ENCODE results near the gene ORC4.

ORC4 gene

GRCh38 chr2:147927053-147927588 is 93.4 kb downstream of the ORC4 start:
- no peak for DNase-seq

GRCh38 chr2:147925886-147926285 is 94.7 kb downstream of the ORC4 start:
- DNase-seq = no peak

- DNase-seq = no peak
These were observed 95.9 kb downstream of the ORC4 start for GRCh38 chr2:147924647-147925046.

GRCh38 chr2:147923846-147924245 is 96.7 kb downstream of the ORC4 start:
- DNase-seq = no peak

- DNase-seq = no peak
These were observed 103.4 kb downstream of the ORC4 start for GRCh38 chr2:147917161-147917560.

GRCh38 chr2:147916723-147917122 is 103.8 kb downstream of the ORC4 start:
- DNase-seq = no peak

GRCh38 chr2:147916067-147916466 is 104.5 kb downstream of the ORC4 start:
- no peak for DNase-seq

GRCh38 chr2:147913701-147914480 is 106.6 kb downstream of the ORC4 start:
- no peak for DNase-seq

- peak; percentile 43 for DNase-seq
These were observed 109.5 kb downstream of the ORC4 start for GRCh38 chr2:147910990-147911473.

- no peak for DNase-seq
These were observed 111.4 kb downstream of the ORC4 start for GRCh38 chr2:147909178-147909577.

GRCh38 chr2:147904051-147904450 is 116.5 kb downstream of the ORC4 start:
- DNase-seq = no peak

GRCh38 chr2:147888680-147889079 is 131.9 kb downstream of the ORC4 start:
- no peak for DNase-seq

GRCh38 chr2:147886136-147886535 is 134.4 kb downstream of the ORC4 start:
- no peak for DNase-seq

- DNase-seq = no peak
These were observed 135.7 kb downstream of the ORC4 start for GRCh38 chr2:147884830-147885229.

- DNase-seq = no peak
These were observed 137.9 kb downstream of the ORC4 start for GRCh38 chr2:147882631-147883030.

Data from central memory CD4-positive, alpha-beta T cell (primary cell).